Sigmoid colon (tissue), 7 donors: ENCODE measurements around the gene ARL2. TPM values are rescaled to one million over a fixed set of nuclear protein-coding genes. Genes with fewer than 3 reads are reported as not detected.

Experiments used
- DNase-seq: peaks from one replicate; pipeline ENCODE4 v3.0.0-alpha.2; 2019
- H3K27ac ChIP-seq, 4 donors: fragments of 200-600 bp; sonication (generic); one replicate each; pipeline ENCODE4 v1.5.1; 2016 to 2019; ENCODE audit warnings: mild to moderate bottlenecking in 1 of 4
- H3K27me3 ChIP-seq, 3 donors: fragments of 200-600 bp; sonication (generic); one replicate each; pipeline ENCODE4 v1.5.1; 2019; ENCODE audit warnings: mild to moderate bottlenecking in 1 of 3
- H3K36me3 ChIP-seq, 4 donors: fragments of 200-600 bp; sonication (generic); one replicate each; pipeline ENCODE4 v1.5.1; 2016 to 2019
- H3K4me1 ChIP-seq, 4 donors: fragments of 200-600 bp; sonication (generic); one replicate each; pipeline ENCODE4 v1.5.1; 2017 to 2019
- H3K4me3 ChIP-seq, 4 donors: fragments of 200-600 bp; sonication (generic); one replicate each; pipeline ENCODE4 v1.5.1; 2017 to 2019; ENCODE audit warnings: mild to moderate bottlenecking in 2 of 4, moderate library complexity in 1 of 4
- H3K9me3 ChIP-seq, 4 donors: fragments of 200-600 bp in 3 of 4; sonication (generic) in 3 of 4; one replicate each; pipeline versions ENCODE4 v1.5.1 to v1.6.1; 2013 to 2019
- CTCF ChIP-seq, 4 experiments: fragments of 450-650 bp in 3 of 4; fragments of 200-600 bp in 1 of 4; IDR thresholded peaks; one replicate each; pipeline ENCODE4 v1.5.1; 2016 to 2019; ENCODE audit warnings: antibody characterized with exemption in 4 of 4, mild to moderate bottlenecking in 3 of 4, moderate library complexity in 2 of 4
- EP300 ChIP-seq, 4 donors: sonication (generic); formaldehyde crosslinking; IDR thresholded peaks; one replicate each; pipeline ENCODE4 v1.6.1; 2017; ENCODE audit warnings: antibody characterized with exemption in 4 of 4
- POLR2A ChIP-seq, 2 donors: fragments of 450-650 bp; IDR thresholded peaks; one replicate each; pipeline ENCODE4 v1.6.1; 2016; ENCODE audit warnings: antibody characterized with exemption in 2 of 2, mild to moderate bottlenecking in 2 of 2, moderate library complexity in 2 of 2
- POLR2AphosphoS5 ChIP-seq, 4 donors: sonication (generic); formaldehyde crosslinking; IDR thresholded peaks; one replicate each; pipeline ENCODE4 v1.6.1; 2017; ENCODE audit warnings: antibody characterized with exemption in 4 of 4
- WGBS, 2 donors: extraction: QIAGEN DNeasy Blood & Tissue Kit; methylation state at CpG; one replicate each; pipeline ENCODE4 v1.1.7; 2013; 5-methylcytosine and 5-hydroxymethylcytosine counted together
- intact Hi-C: fragments of 100-400 bp; cut with DNase I; formaldehyde crosslinking; loops from one replicate; pipeline ENCODE4 v1.15.1; 2023
- polyA plus RNA-seq, 3 donors: library from polyadenylated mRNA; stranded (reverse); fragments of 200-250 nt; gene quantifications; one replicate each; pipeline ENCODE4 v1.2.3, GENCODE V29; 2013
- total RNA-seq, 4 donors: library from RNA; depleted of rRNA; stranded (reverse); fragments of >200 nt; gene quantifications; one replicate each; pipeline ENCODE4 v1.1.0, GENCODE V29; 2016
- donor health status: healthy with polysubstance abuse.
- donor health status: Bipolar disorder and iron deficiency.
- donor health status: healthy.

The ARL2 gene
- total and polyA plus RNA-seq, 7 donors = 92.9 to 157 (median 124) TPM

GRCh38 chr11:65043881-65044501 lies 30.0 kb downstream of the ARL2 start:
- peaks cover 0 to 43% (median 31%) of the 10 kb centered on the region in 4 donors for H3K4me1 ChIP-seq
- TF ChIP-seq CTCF (IDR thresholded peaks at IDR 0.05) = no peak
- TF ChIP-seq EP300 (IDR thresholded peaks at IDR 0.05) = no peak
- no peak for TF ChIP-seq POLR2AphosphoS5 (IDR thresholded peaks at IDR 0.05)
- TF ChIP-seq POLR2A (IDR thresholded peaks at IDR 0.05) = no peak
- 88 to 90% methylated on average over 23 of the region's 23 CpGs for WGBS, 2 donors
- no peaks in the 10 kb centered on the region for H3K9me3 ChIP-seq
- H3K36me3 ChIP-seq = peaks cover 0 to 29% (median 6%) of the 10 kb centered on the region in 4 donors
- no peak overlapping the region for H3K27ac ChIP-seq
- H3K4me3 ChIP-seq = no peak overlapping the region
- no peaks in the 10 kb centered on the region for H3K27me3 ChIP-seq
- DNase-seq = peak; percentile 74
- intact Hi-C loops = no loop called here

GRCh38 chr11:65045061-65045460 lies 31.1 kb downstream of the ARL2 start:
- WGBS, 2 donors = 88 to 93% methylated on average over 5 of the region's 5 CpGs
- Histone ChIP-seq H3K27ac (no peak overlapping the region), H3K4me3 (no peak overlapping the region), H3K9me3 (no peaks in the 10 kb centered on the region), H3K36me3 (peaks cover 0 to 21% (median 0%) of the 10 kb centered on the region in 4 donors), H3K27me3 (no peaks in the 10 kb centered on the region), H3K4me1 (peaks cover 0 to 42% (median 31%) of the 10 kb centered on the region in 4 donors)
- TF ChIP-seq CTCF (IDR thresholded peaks at IDR 0.05) = no peak
- no peak for TF ChIP-seq POLR2AphosphoS5 (IDR thresholded peaks at IDR 0.05)
- TF ChIP-seq EP300 (IDR thresholded peaks at IDR 0.05) = no peak
- no peak for TF ChIP-seq POLR2A (IDR thresholded peaks at IDR 0.05)
- DNase-seq = no peak
- intact Hi-C loops = no loop called here

GRCh38 chr11:65045728-65046127 lies 31.8 kb downstream of the ARL2 start:
- 91 to 92% methylated on average over 7 of the region's 7 CpGs for WGBS, 2 donors
- intact Hi-C loops = no loop called here
- no peaks in the 10 kb centered on the region for H3K27me3 ChIP-seq
- DNase-seq = no peak
- no peak for TF ChIP-seq POLR2AphosphoS5 (IDR thresholded peaks at IDR 0.05)
- no peak for TF ChIP-seq CTCF (IDR thresholded peaks at IDR 0.05)
- H3K4me3 ChIP-seq = no peak overlapping the region
- H3K36me3 ChIP-seq = peaks cover 0 to 21% (median 0%) of the 10 kb centered on the region in 4 donors
- H3K4me1 ChIP-seq = peaks cover 0 to 36% (median 28%) of the 10 kb centered on the region in 4 donors
- H3K9me3 ChIP-seq = no peaks in the 10 kb centered on the region
- no peak overlapping the region for H3K27ac ChIP-seq

- Histone ChIP-seq H3K4me3 (peak overlapping the region; percentile 46 to 60 (median 56)), H3K27me3 (no peaks in the 10 kb centered on the region), H3K36me3 (peaks cover 0 to 21% (median 0%) of the 10 kb centered on the region in 4 donors), H3K9me3 (no peaks in the 10 kb centered on the region), H3K4me1 (peaks cover 0 to 23% (median 16%) of the 10 kb centered on the region in 4 donors), H3K27ac (peak overlapping the region; percentile 55 to 60 (median 58))
- intact Hi-C loops = no loop called here
- DNase-seq = peak; percentile 75
- 24 to 51% methylated on average over 56 of the region's 56 CpGs for WGBS, 2 donors
- TF ChIP-seq CTCF (IDR thresholded peaks at IDR 0.05) (no peak), EP300 (IDR thresholded peaks at IDR 0.05) (no peak), POLR2AphosphoS5 (IDR thresholded peaks at IDR 0.05) (no peak), POLR2A (IDR thresholded peaks at IDR 0.05) (no peak)
Measured at GRCh38 chr11:65047581-65048422, 33.8 kb downstream of the ARL2 start.
